Keratinocyte (primary cell): Measurements from ENCODE around the gene CFAP54. TPM values are rescaled to one million over a fixed set of nuclear protein-coding genes. Genes with fewer than 3 reads are reported as not detected.

ENCODE experiments used
- DNase-seq: peaks from one replicate; pipeline ENCODE4 v3.0.0-alpha.2; 2011; ENCODE audit warnings: low read depth, missing footprints, low spot score
- FAIRE-seq: peaks from 2 replicates; lab custom pipeline; 2011; peaks lifted over from hg19 to GRCh38; lab: Jason Lieb, UNC
- H2AFZ ChIP-seq: 2 replicates; pipeline ENCODE4 v1.6.0; 2012; ENCODE audit warnings: low read length, control low read depth, inconsistent platforms; ENCODE audit not compliant: control insufficient read depth
- H3K27ac ChIP-seq: 2 replicates; pipeline ENCODE4 v1.5.1; 2011; ENCODE audit warnings: low read length; ENCODE audit not compliant: control insufficient read depth, insufficient read depth
- H3K27me3 ChIP-seq: 3 replicates; pipeline ENCODE4 v1.6.0; 2011; ENCODE audit warnings: low read length; ENCODE audit not compliant: control insufficient read depth, insufficient read depth; ENCODE audit errors: extremely low read depth
- H3K36me3 ChIP-seq, 2 experiments: 2 replicates in 1 of 2; 3 replicates in 1 of 2; pipeline ENCODE4 v1.5.1; 2011; ENCODE audit warnings: low read length in 2 of 2, mild to moderate bottlenecking in 1 of 2; ENCODE audit not compliant: control insufficient read depth in 2 of 2, insufficient read depth in 2 of 2; ENCODE audit errors: extremely low read depth in 1 of 2
- H3K4me1 ChIP-seq: 3 replicates; pipeline ENCODE4 v1.5.1; 2011; ENCODE audit warnings: low read length; ENCODE audit not compliant: control insufficient read depth, insufficient read depth; ENCODE audit errors: extremely low read depth
- H3K4me2 ChIP-seq: 3 replicates; pipeline ENCODE4 v1.6.0; 2011; ENCODE audit warnings: low read depth, low read length; ENCODE audit not compliant: control insufficient read depth, insufficient read depth; ENCODE audit errors: extremely low read depth
- H3K4me3 ChIP-seq, 3 experiments: fragments of 200-600 bp in 1 of 3; sonication (generic) in 1 of 3; 2 replicates in 2 of 3; 3 replicates in 1 of 3; pipeline ENCODE4 v1.5.1; 2011 to 2016; ENCODE audit warnings: low read length in 3 of 3, mild to moderate bottlenecking in 3 of 3, control low read depth in 2 of 3, inconsistent platforms in 1 of 3, low read depth in 1 of 3, mixed read lengths in 1 of 3, mixed run types in 1 of 3, moderate library complexity in 1 of 3; ENCODE audit not compliant: control insufficient read depth in 2 of 3, insufficient read depth in 2 of 3; ENCODE audit errors: extremely low read depth in 1 of 3
- H3K79me2 ChIP-seq: 2 replicates; pipeline ENCODE4 v1.6.0; 2012; ENCODE audit warnings: low read length; ENCODE audit not compliant: control insufficient read depth, insufficient read depth
- H3K9ac ChIP-seq: 3 replicates; pipeline ENCODE4 v1.6.0; 2011; ENCODE audit warnings: low read length; ENCODE audit not compliant: control insufficient read depth, insufficient read depth; ENCODE audit errors: extremely low read depth
- H3K9me1 ChIP-seq: 3 replicates; pipeline ENCODE4 v1.6.0; 2011; ENCODE audit warnings: low read length; ENCODE audit not compliant: control insufficient read depth, insufficient read depth; ENCODE audit errors: extremely low read depth
- H3K9me3 ChIP-seq: 2 replicates; pipeline ENCODE4 v1.5.1; 2012; ENCODE audit warnings: low read depth, low read length; ENCODE audit not compliant: control insufficient read depth
- H4K20me1 ChIP-seq: 3 replicates; pipeline ENCODE4 v1.6.0; 2011; ENCODE audit warnings: low read length; ENCODE audit not compliant: control insufficient read depth, insufficient read depth; ENCODE audit errors: extremely low read depth
- EZH2 ChIP-seq: IDR thresholded peaks from one replicate; pipeline ENCODE4 v1.6.1; 2012; ENCODE audit warnings: inconsistent platforms, mild to moderate bottlenecking, low read length, moderate library complexity
- dilution Hi-C: fragments of 300-500 bp; cut with MboI; formaldehyde crosslinking; loops from one replicate; pipeline ENCODE4 v1.7.0; 2020; ENCODE audit warnings: low sequenced_read_pairs; ENCODE audit not compliant: extremely low pct_ligation_motif_present
- polyA plus RNA-seq, 5 experiments: library from polyadenylated mRNA; depleted of rRNA in 3 of 5; stranded (reverse) in 3 of 5; stranded (forward) in 1 of 5; unstranded in 1 of 5; fragments of >200 nt; gene quantifications; 1 replicate in 1 of 5; 2 replicates in 3 of 5; 3 replicates in 1 of 5; pipeline versions ENCODE4 v1.2.1 to v1.2.3, GENCODE V29; 2011 to 2012; ENCODE audit warnings: missing spikeins in 2 of 5, low read depth in 1 of 5, low replicate concordance in 1 of 5
- TF ChIP-seq, protein P1 (sequence below), 3 experiments: IDR thresholded peaks in 1 of 3; conservative IDR thresholded peaks in 1 of 3; optimal IDR thresholded peaks in 1 of 3; 2 replicates in 2 of 3; 3 replicates in 1 of 3; pipeline versions ENCODE3 to v1.5.1; 2011; ENCODE audit warnings: low read length in 3 of 3, mild to moderate bottlenecking in 3 of 3, moderate library complexity in 2 of 3, control low read depth in 1 of 3, inconsistent platforms in 1 of 3; ENCODE audit not compliant: insufficient read depth in 2 of 3; ENCODE audit errors: extremely low read depth in 1 of 3

CFAP54 gene
- polyA plus RNA-seq, 1 donor (not counting 4 experiments of a cell fraction or from before 2014, with no cell fraction given): 1.2 TPM

DNA sequence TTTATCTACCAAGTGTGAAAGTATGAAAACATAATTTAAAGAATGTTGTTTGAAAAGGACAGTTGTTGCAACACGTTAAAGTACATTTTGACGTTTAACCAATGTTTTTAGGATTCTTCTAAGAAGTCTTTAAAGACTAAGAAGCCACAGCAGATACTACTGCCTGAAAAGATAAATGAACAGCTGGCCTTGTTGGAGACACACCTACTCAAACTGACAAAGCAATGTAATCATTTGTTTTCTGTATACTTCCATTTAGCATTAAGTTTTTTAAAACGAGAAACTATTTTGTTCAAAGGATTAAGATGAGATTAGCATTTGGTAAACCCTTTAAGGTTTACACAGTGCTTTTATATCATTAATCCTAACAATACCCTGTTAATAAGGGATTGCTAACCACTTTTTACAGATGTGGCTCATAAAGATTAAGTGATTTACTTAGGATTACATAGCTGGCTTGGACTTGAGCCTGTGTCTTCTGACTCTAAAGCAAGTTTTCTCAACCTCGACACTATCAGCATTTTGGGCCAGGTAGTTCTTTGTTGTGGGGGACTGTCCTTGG is 134.4 kb downstream of the CFAP54 start:
- H3K4me2 ChIP-seq: no peak overlapping the region
- no peak overlapping the region for H3K27ac ChIP-seq
- H3K9ac ChIP-seq: no peak overlapping the region
- no peak overlapping the region for H3K4me3 ChIP-seq
- dilution Hi-C loops: no loop called here
- no peaks in the 10 kb centered on the region for H3K27me3 ChIP-seq
- no peaks in the 10 kb centered on the region for H4K20me1 ChIP-seq
- DNase-seq (no peak), FAIRE-seq (no peak)
- H2AFZ ChIP-seq: no peak overlapping the region
- no peaks in the 10 kb centered on the region for H3K4me1 ChIP-seq
- H3K9me1 ChIP-seq: no peaks in the 10 kb centered on the region
- no peaks in the 10 kb centered on the region for H3K9me3 ChIP-seq
- H3K79me2 ChIP-seq: no peaks in the 10 kb centered on the region
- H3K36me3 ChIP-seq: no peaks in the 10 kb centered on the region
- TF ChIP-seq EZH2: no peak

DNA sequence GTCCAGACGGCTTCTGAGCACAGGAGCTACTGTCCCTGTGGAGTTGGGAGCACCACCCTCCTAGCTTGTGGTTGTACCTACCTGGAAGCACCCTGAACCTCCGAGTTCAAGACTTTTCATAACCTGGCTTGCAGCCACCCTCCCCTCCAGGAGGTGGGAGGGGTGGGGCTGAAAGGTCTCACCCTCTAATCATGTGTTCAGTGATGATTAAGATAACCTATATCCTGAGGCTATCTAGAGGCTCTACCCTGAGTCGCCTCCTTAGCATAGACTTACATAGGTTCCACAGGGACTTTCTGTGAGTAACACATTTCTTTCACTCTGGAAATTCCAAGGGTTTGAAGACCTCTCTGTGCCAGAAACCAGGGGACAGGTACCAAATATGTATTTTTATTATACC is 146.5 kb downstream of the CFAP54 start:
- no peak for DNase-seq
- dilution Hi-C loops: no loop called here

More for the DNA sequence above, 146.5 kb downstream of the CFAP54 start:
- no peak for TF ChIP-seq EZH2
- TF ChIP-seq, protein P1, sequence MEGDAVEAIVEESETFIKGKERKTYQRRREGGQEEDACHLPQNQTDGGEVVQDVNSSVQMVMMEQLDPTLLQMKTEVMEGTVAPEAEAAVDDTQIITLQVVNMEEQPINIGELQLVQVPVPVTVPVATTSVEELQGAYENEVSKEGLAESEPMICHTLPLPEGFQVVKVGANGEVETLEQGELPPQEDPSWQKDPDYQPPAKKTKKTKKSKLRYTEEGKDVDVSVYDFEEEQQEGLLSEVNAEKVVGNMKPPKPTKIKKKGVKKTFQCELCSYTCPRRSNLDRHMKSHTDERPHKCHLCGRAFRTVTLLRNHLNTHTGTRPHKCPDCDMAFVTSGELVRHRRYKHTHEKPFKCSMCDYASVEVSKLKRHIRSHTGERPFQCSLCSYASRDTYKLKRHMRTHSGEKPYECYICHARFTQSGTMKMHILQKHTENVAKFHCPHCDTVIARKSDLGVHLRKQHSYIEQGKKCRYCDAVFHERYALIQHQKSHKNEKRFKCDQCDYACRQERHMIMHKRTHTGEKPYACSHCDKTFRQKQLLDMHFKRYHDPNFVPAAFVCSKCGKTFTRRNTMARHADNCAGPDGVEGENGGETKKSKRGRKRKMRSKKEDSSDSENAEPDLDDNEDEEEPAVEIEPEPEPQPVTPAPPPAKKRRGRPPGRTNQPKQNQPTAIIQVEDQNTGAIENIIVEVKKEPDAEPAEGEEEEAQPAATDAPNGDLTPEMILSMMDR (optimal IDR thresholded peaks at IDR 0.05 in 1 of 3, IDR thresholded peaks at IDR 0.05 in 1 of 3, conservative IDR thresholded peaks at IDR 0.05 in 1 of 3; ENCODE audit: extremely low read depth in 1 of 3, insufficient read depth in 2 of 3, low read length in 3 of 3): no peak
- FAIRE-seq: no peak
- H3K9ac ChIP-seq: no peak overlapping the region
- H3K27me3 ChIP-seq: no peaks in the 10 kb centered on the region
- H3K9me3 ChIP-seq: no peaks in the 10 kb centered on the region
- no peak overlapping the region for H3K4me2 ChIP-seq
- H3K4me3 ChIP-seq: no peak overlapping the region
- no peaks in the 10 kb centered on the region for H3K36me3 ChIP-seq
- H4K20me1 ChIP-seq: no peaks in the 10 kb centered on the region
- H3K27ac ChIP-seq: no peak overlapping the region
- no peak overlapping the region for H2AFZ ChIP-seq
- no peaks in the 10 kb centered on the region for H3K79me2 ChIP-seq
- no peaks in the 10 kb centered on the region for H3K4me1 ChIP-seq
- no peaks in the 10 kb centered on the region for H3K9me1 ChIP-seq
